H1 (cell line): Measurements from ENCODE around the gene BDKRB1. TPM values are rescaled to one million over a fixed set of nuclear protein-coding genes. Genes with fewer than 3 reads are reported as not detected.

Source experiments
- CTCF ChIA-PET: fragments of 300-600 bp; sonication (Branson Sonifier 250); formaldehyde crosslinking; loops from one replicate; lab custom pipeline; 2021; ENCODE audit not compliant: partially characterized antibody; lab: Charles Lee
- POLR2A ChIA-PET: fragments of 300-600 bp; sonication (Branson Sonifier 250); formaldehyde crosslinking; loops from one replicate; lab custom pipeline; 2021; ENCODE audit warnings: inconsistent platforms; ENCODE audit not compliant: partially characterized antibody; lab: Charles Lee
- DNase-seq, 2 experiments: peaks; one replicate each; pipeline versions ENCODE4 v3.0.0 to v3.0.0-alpha.2; 2010 to 2022; ENCODE audit warnings: low spot score in 2 of 2, low read depth in 1 of 2, mixed read lengths in 1 of 2
- FAIRE-seq: peaks from 2 replicates; lab custom pipeline; 2011; peaks lifted over from hg19 to GRCh38; lab: Jason Lieb, UNC
- H2AFZ ChIP-seq: 2 replicates; pipeline ENCODE4 v1.8.1; 2012; ENCODE audit warnings: low read length, inconsistent platforms
- H2AK5ac ChIP-seq: 2 replicates; pipeline ENCODE4 v1.6.1; 2013; ENCODE audit warnings: low read depth, low read length
- H2BK120ac ChIP-seq: replicated peaks from 2 replicates; pipeline ENCODE3; 2013; ENCODE audit warnings: low read depth, low read length, inconsistent platforms
- H2BK12ac ChIP-seq: 2 replicates; pipeline ENCODE4 v1.6.1; 2013; ENCODE audit warnings: low read depth, low read length
- H2BK15ac ChIP-seq: 2 replicates; pipeline ENCODE4 v1.6.1; 2013; ENCODE audit warnings: low read length
- H2BK20ac ChIP-seq: 2 replicates; pipeline ENCODE4 v1.6.1; 2013; ENCODE audit warnings: low read length
- H2BK5ac ChIP-seq: 2 replicates; pipeline ENCODE4 v1.6.1; 2013; ENCODE audit warnings: low read depth, low read length
- H3K14ac ChIP-seq: 2 replicates; pipeline ENCODE4 v1.6.1; 2013; ENCODE audit warnings: inconsistent platforms; ENCODE audit not compliant: insufficient read length
- H3K18ac ChIP-seq: 2 replicates; pipeline ENCODE4 v1.6.1; 2013; ENCODE audit warnings: low read length; ENCODE audit errors: extremely low read depth
- H3K23ac ChIP-seq: 2 replicates; pipeline ENCODE4 v1.6.1; 2013; ENCODE audit warnings: inconsistent platforms; ENCODE audit not compliant: insufficient read length
- H3K23me2 ChIP-seq: 2 replicates; pipeline ENCODE4 v1.6.1; 2013; ENCODE audit warnings: low read depth, low read length
- H3K27ac ChIP-seq: 2 replicates; pipeline ENCODE4 v1.6.1; 2011; ENCODE audit warnings: low read depth, low read length, inconsistent platforms
- H3K27me3 ChIP-seq, 4 experiments: replicated peaks in 1 of 4; 1 replicate in 1 of 4; 2 replicates in 3 of 4; pipeline versions ENCODE4 v1.6.1 to v1.8.1; 2011 to 2013; ENCODE audit warnings: low read length in 3 of 4, mild to moderate bottlenecking in 3 of 4, inconsistent platforms in 2 of 4, mixed read lengths in 2 of 4, moderate library complexity in 1 of 4; ENCODE audit not compliant: control insufficient read depth in 3 of 4, insufficient read depth in 3 of 4; ENCODE audit errors: extremely low read depth in 1 of 4
- H3K36me3 ChIP-seq, 4 experiments: 2 replicates each; pipeline versions ENCODE4 v1.6.1 to v1.8.1; 2011 to 2013; ENCODE audit warnings: mild to moderate bottlenecking in 4 of 4, low read length in 3 of 4, moderate library complexity in 2 of 4, control low read depth in 1 of 4, inconsistent platforms in 1 of 4; ENCODE audit not compliant: insufficient read depth in 4 of 4, control insufficient read depth in 2 of 4
- H3K4ac ChIP-seq: replicated peaks from 2 replicates; pipeline ENCODE3; 2013; ENCODE audit warnings: low read length, low read depth, mixed read lengths, inconsistent platforms; ENCODE audit not compliant: insufficient read length
- H3K4me1 ChIP-seq, 4 experiments: replicated peaks in 1 of 4; 1 replicate in 1 of 4; 2 replicates in 3 of 4; pipeline versions ENCODE4 v1.6.1 to v1.8.1; 2011 to 2013; ENCODE audit warnings: low read length in 3 of 4, inconsistent platforms in 2 of 4, mixed read lengths in 1 of 4; ENCODE audit not compliant: insufficient read depth in 4 of 4, control insufficient read depth in 3 of 4
- H3K4me2 ChIP-seq, 2 experiments: 2 replicates each; pipeline versions ENCODE4 v1.6.1 to v1.8.1; 2011 to 2013; ENCODE audit warnings: low read depth in 2 of 2, low read length in 2 of 2, control low read depth in 1 of 2, inconsistent platforms in 1 of 2, mild to moderate bottlenecking in 1 of 2; ENCODE audit not compliant: insufficient read depth in 1 of 2
- H3K4me3 ChIP-seq, 4 experiments: fragments of 200-600, 300-600 bp in 1 of 4; sonication (generic), shearing (Covaris generic), sonication (Bioruptor Twin) in 1 of 4; 2 replicates each; pipeline versions ENCODE4 v1.5.1 to v1.8.1; 2011 to 2016; ENCODE audit warnings: low read length in 4 of 4, low read depth in 3 of 4, control low read depth in 2 of 4, inconsistent platforms in 2 of 4, mild to moderate bottlenecking in 2 of 4, mixed read lengths in 1 of 4, moderate library complexity in 1 of 4; ENCODE audit not compliant: insufficient read depth in 2 of 4; ENCODE audit errors: extremely low read depth in 1 of 4
- H3K56ac ChIP-seq: replicated peaks from 2 replicates; pipeline ENCODE3; 2013; ENCODE audit warnings: low read depth, mild to moderate bottlenecking, mixed read lengths, low read length, inconsistent platforms; ENCODE audit not compliant: insufficient read length
- H3K79me1 ChIP-seq: 2 replicates; pipeline ENCODE4 v1.6.1; 2013; ENCODE audit warnings: low read depth, low read length, control low read depth
- H3K79me2 ChIP-seq, 2 experiments: 2 replicates each; pipeline versions ENCODE4 v1.6.1 to v1.8.1; 2012 to 2013; ENCODE audit warnings: low read length in 2 of 2, mild to moderate bottlenecking in 2 of 2, inconsistent platforms in 1 of 2; ENCODE audit not compliant: insufficient read depth in 2 of 2, control insufficient read depth in 1 of 2
- H3K9ac ChIP-seq, 4 experiments: replicated peaks in 1 of 4; 1 replicate in 1 of 4; 2 replicates in 3 of 4; pipeline versions ENCODE4 v1.6.1 to v1.8.1; 2011 to 2013; ENCODE audit warnings: low read depth in 3 of 4, low read length in 3 of 4, control low read depth in 2 of 4, mild to moderate bottlenecking in 2 of 4, moderate library complexity in 2 of 4, inconsistent platforms in 1 of 4; ENCODE audit errors: extremely low read depth in 1 of 4
- H3K9me3 ChIP-seq, 2 experiments: 2 replicates each; pipeline versions ENCODE4 v1.6.1 to v1.8.1; 2012 to 2013; ENCODE audit warnings: mild to moderate bottlenecking in 2 of 2, moderate library complexity in 2 of 2, control low read depth in 1 of 2, inconsistent platforms in 1 of 2, low read depth in 1 of 2, low read length in 1 of 2, mixed read lengths in 1 of 2; ENCODE audit not compliant: insufficient read depth in 2 of 2
- H4K20me1 ChIP-seq, 2 experiments: replicated peaks in 1 of 2; 2 replicates each; pipeline versions ENCODE3 to v1.8.1; 2011 to 2013; ENCODE audit warnings: inconsistent platforms in 2 of 2, low read length in 2 of 2, mild to moderate bottlenecking in 1 of 2; ENCODE audit not compliant: insufficient read depth in 2 of 2, control insufficient read depth in 1 of 2
- H4K5ac ChIP-seq: 2 replicates; pipeline ENCODE4 v1.6.1; 2013; ENCODE audit warnings: low read length, low read depth, mixed read lengths, inconsistent platforms; ENCODE audit not compliant: insufficient read length
- H4K8ac ChIP-seq: 2 replicates; pipeline ENCODE4 v1.8.0; 2013; ENCODE audit warnings: mild to moderate bottlenecking, moderate library complexity, low read length, inconsistent platforms; ENCODE audit not compliant: insufficient read depth; ENCODE audit errors: extremely low read depth
- H4K91ac ChIP-seq: replicated peaks from 2 replicates; pipeline ENCODE3; 2013; ENCODE audit warnings: low read length, mixed read lengths, inconsistent platforms; ENCODE audit not compliant: insufficient read length
- KDM1A ChIP-seq: fragments of 200-600, 300-600 bp; sonication (generic); IDR thresholded peaks from 2 replicates; pipeline ENCODE4 v1.7.1; 2016; ENCODE audit warnings: mild to moderate bottlenecking, low read length, borderline replicate concordance
- NANOG ChIP-seq: IDR thresholded peaks from 2 replicates; pipeline ENCODE4 v1.6.1; 2011; ENCODE audit warnings: low read length, low read depth, mild to moderate bottlenecking, inconsistent platforms; ENCODE audit not compliant: insufficient read depth, poor library complexity, severe bottlenecking
- WGBS, 2 experiments: shearing (Covaris generic) in 1 of 2; methylation state at CpG; one replicate each; pipeline versions ENCODE4 v1.1.6 to v1.1.7; 2013 to 2015; ENCODE audit warnings: low lambda C conversion rate in 2 of 2, mixed read lengths in 2 of 2, inconsistent platforms in 1 of 2, low coverage in 1 of 2, missing lambda C conversion rate in 1 of 2; ENCODE audit not compliant: insufficient replicate concordance in 2 of 2, insufficient coverage in 1 of 2, insufficient read length in 1 of 2; ENCODE audit errors: extremely low coverage in 1 of 2, missing lambda C conversion rate in 1 of 2; 5-methylcytosine and 5-hydroxymethylcytosine counted together
- polyA plus RNA-seq, 7 experiments: library from polyadenylated mRNA; depleted of rRNA in 3 of 7; stranded (reverse) in 5 of 7; unstranded in 2 of 7; fragments of >200 nt in 5 of 7; fragments of 200-250 nt in 2 of 7; gene quantifications; 1 replicate in 5 of 7; 2 replicates in 1 of 7; 4 replicates in 1 of 7; pipeline versions ENCODE4 v1.2.1 to v1.2.3, GENCODE V29; 2011 to 2013; ENCODE audit warnings: missing spikeins in 2 of 7, mixed read lengths in 2 of 7
- total RNA-seq: library from RNA; stranded (reverse); fragmentation: NEBNext Ultra II Directional; extraction: Animal tissue kit (Norgen Biotek cat#: 25700); gene quantifications from 2 replicates; pipeline ENCODE4 v1.2.1, GENCODE V29; 2021

Gene BDKRB1
- total and polyA plus RNA-seq, 2 of the 8 experiments (the other 6 are each of a cell fraction or from before 2014, with no cell fraction given): 0.27 TPM; not detected in 1

GRCh38 chr14:96221109-96221650 is 34.8 kb upstream of the BDKRB1 start:
- CTCF ChIA-PET: interaction anchor here (0.8 kb wide), 1 partner anchor 123 kb away, joined by 3 read pairs; no protein-coding TSS in a partner anchor
- Histone ChIP-seq H3K9ac (no peak overlapping the region), H4K91ac (no peak overlapping the region), H3K79me2 (no peaks in the 10 kb centered on the region), H2BK15ac (no peak overlapping the region), H3K56ac (no peak overlapping the region), H4K5ac (no peak overlapping the region), H2BK20ac (no peak overlapping the region), H2AK5ac (no peak overlapping the region), H3K4ac (no peak overlapping the region), H3K18ac (no peak overlapping the region), H2BK120ac (no peak overlapping the region), H3K36me3 (no peaks in the 10 kb centered on the region), H3K4me3 (no peak overlapping the region), H2BK12ac (no peak overlapping the region), H3K4me2 (no peak overlapping the region), H4K20me1 (peaks cover 0 to 2% of the 10 kb centered on the region in 2 experiments), H3K27ac (no peak overlapping the region), H3K14ac (no peak overlapping the region), H3K9me3 (no peaks in the 10 kb centered on the region), H2AFZ (no peak overlapping the region), H3K4me1 (no peaks in the 10 kb centered on the region), H2BK5ac (no peak overlapping the region), H3K23ac (no peak overlapping the region), H3K23me2 (no peaks in the 10 kb centered on the region), H4K8ac (no peak overlapping the region), H3K27me3 (no peaks in the 10 kb centered on the region), H3K79me1 (no peaks in the 10 kb centered on the region)
- TF ChIP-seq KDM1A: no peak
- no peak for TF ChIP-seq NANOG
- POLR2A ChIA-PET: no interaction called here
- 82% methylated on average over 7 of the region's 7 CpGs; no CpG with 5 or more reads in 1 of the 2 experiments for WGBS, 2 experiments
- FAIRE-seq (no peak), DNase-seq (no peak)
